Nephron progenitor cell (in vitro differentiated cells): ENCODE data around the gene LPAR1.

Experiments
- DNase-seq: peaks from one replicate; pipeline ENCODE4 v3.0.0; 2021
- H3K27ac Mint-ChIP-seq: 2 replicates; pipeline ENCODE4 v1.8.0; 2021; ENCODE audit warnings: mild to moderate bottlenecking, moderate library complexity, mixed read lengths
- H3K27me3 Mint-ChIP-seq: 2 replicates; pipeline ENCODE4 v1.8.0; 2021; ENCODE audit warnings: mild to moderate bottlenecking, low read depth, mixed read lengths; ENCODE audit not compliant: poor library complexity
- H3K36me3 Mint-ChIP-seq: 2 replicates; pipeline ENCODE4 v1.8.0; 2021; ENCODE audit warnings: low read depth, mixed read lengths
- H3K4me1 Mint-ChIP-seq: 2 replicates; pipeline ENCODE4 v1.8.0; 2021; ENCODE audit warnings: mixed read lengths
- H3K4me3 Mint-ChIP-seq: 2 replicates; pipeline ENCODE4 v1.8.0; 2021; ENCODE audit warnings: mild to moderate bottlenecking, moderate library complexity, mixed read lengths
- H3K9me3 Mint-ChIP-seq: 2 replicates; pipeline ENCODE4 v1.8.0; 2021; ENCODE audit warnings: mild to moderate bottlenecking, moderate library complexity, mixed read lengths
- TF ChIP-seq, protein P1 (sequence below): fragments of 200-600 bp; sonication (generic); IDR thresholded peaks from 2 replicates; pipeline ENCODE4 v1.5.0; 2021; ENCODE audit warnings: antibody characterized with exemption

Gene LPAR1

DNA sequence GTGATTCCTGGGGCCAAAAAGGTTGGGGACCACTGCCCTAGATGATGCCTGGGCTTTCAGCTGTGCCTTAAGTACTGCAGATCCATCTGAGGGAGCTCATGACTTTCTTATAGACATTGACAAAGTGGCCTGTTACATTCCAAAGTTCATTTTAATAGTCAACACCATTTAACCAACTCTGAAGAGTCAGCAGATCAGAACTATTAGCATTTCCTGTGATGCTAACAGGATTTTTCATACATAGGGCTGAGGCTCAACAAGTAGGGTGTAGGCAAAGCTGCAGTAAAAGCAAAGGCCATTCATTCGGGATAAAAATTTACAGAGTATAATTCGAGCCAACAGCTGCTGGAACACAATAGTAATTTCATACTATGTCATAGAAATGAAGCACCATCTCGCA lies 105.4 kb downstream of the LPAR1 start:
- TF ChIP-seq, protein P1, sequence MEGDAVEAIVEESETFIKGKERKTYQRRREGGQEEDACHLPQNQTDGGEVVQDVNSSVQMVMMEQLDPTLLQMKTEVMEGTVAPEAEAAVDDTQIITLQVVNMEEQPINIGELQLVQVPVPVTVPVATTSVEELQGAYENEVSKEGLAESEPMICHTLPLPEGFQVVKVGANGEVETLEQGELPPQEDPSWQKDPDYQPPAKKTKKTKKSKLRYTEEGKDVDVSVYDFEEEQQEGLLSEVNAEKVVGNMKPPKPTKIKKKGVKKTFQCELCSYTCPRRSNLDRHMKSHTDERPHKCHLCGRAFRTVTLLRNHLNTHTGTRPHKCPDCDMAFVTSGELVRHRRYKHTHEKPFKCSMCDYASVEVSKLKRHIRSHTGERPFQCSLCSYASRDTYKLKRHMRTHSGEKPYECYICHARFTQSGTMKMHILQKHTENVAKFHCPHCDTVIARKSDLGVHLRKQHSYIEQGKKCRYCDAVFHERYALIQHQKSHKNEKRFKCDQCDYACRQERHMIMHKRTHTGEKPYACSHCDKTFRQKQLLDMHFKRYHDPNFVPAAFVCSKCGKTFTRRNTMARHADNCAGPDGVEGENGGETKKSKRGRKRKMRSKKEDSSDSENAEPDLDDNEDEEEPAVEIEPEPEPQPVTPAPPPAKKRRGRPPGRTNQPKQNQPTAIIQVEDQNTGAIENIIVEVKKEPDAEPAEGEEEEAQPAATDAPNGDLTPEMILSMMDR: no peak
- no peak for DNase-seq
- H3K36me3 Mint-ChIP-seq: no peaks in the 10 kb centered on the region
- H3K9me3 Mint-ChIP-seq: no peaks in the 10 kb centered on the region
- H3K4me1 Mint-ChIP-seq: no peaks in the 10 kb centered on the region
- H3K4me3 Mint-ChIP-seq: no peak overlapping the region
- no peaks in the 10 kb centered on the region for H3K27me3 Mint-ChIP-seq
- H3K27ac Mint-ChIP-seq: no peak overlapping the region

DNA sequence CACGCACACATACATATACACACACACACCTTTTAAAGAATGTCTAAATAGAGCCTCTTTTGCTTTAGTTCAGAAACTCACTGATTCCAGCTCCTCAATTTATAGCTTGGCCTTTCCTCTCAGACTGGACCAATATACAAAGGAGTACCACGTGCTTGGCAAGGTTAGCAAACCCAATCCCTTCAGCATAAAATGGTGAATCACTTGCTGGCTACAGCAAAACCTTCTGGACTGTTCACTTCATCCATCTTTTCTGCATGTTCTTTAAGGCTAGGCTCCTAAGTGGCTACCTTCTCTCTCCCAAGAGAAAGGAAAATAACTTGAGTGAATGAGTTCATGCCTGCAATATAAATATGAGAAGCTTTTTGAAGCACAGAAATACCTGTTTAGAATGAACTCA lies 109.7 kb downstream of the LPAR1 start:
- no peak overlapping the region for H3K27ac Mint-ChIP-seq

DNA sequence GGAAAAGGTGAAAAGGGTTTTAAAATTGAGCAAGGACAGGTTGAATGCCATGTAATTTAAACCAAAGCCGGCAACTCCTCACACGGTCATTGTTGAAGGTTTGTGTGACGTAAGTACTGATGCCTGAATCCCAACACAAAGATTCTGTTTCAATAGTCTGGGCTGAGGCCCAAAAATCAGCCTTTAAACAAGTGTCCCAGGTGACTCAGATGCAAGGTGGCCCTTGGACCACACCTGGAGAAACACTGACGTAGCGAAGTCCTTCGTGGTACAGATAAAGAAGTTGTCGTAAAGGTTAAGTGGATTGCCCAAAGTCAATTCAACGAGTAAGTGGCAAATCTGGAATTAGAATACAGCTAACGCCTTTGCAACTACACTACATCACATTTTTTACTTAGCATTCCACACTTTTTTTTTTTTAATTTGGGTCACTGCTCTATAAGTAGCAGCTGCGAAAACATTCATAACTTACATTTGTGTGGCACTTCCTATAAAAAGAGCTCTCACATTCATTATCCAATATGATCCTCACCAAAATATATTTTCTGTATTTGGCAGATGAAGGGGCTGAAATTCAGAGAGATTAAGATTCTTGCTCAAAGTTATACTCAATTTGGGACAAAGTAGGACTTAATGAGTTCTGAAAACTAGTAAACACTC lies 111.3 kb downstream of the LPAR1 start:
- Mint-ChIP-seq H3K4me3 (no peak overlapping the region), H3K36me3 (no peaks in the 10 kb centered on the region), H3K27me3 (peaks cover 5% of the 10 kb centered on the region), H3K4me1 (no peaks in the 10 kb centered on the region), H3K27ac (no peak overlapping the region), H3K9me3 (no peaks in the 10 kb centered on the region)
- TF ChIP-seq, protein P1: no peak
- no peak for DNase-seq

More for the DNA sequence above, 109.7 kb downstream of the LPAR1 start:
- no peaks in the 10 kb centered on the region for H3K36me3 Mint-ChIP-seq
- TF ChIP-seq, protein P1: no peak
- no peak overlapping the region for H3K4me3 Mint-ChIP-seq
- H3K27me3 Mint-ChIP-seq: peaks cover 5% of the 10 kb centered on the region
- no peak for DNase-seq
- no peaks in the 10 kb centered on the region for H3K9me3 Mint-ChIP-seq
- H3K4me1 Mint-ChIP-seq: no peaks in the 10 kb centered on the region

DNA sequence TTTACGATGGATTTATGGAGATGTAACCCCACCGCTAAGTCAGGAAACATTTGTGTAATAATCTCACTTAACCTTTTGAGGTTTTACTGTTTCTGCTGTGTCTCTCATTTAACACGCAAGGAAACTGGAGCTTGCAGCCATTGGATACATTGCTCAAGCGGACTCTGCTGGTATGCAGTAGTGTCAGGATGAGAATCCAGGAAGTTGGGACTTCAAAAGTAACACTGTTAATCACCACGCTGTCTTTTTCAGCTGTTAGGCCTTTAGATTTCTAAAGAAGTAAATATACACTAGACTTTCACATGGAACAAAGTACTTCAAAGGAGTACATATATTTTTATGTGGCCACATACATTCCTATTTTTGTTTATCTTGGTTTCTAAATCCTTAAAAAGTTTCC lies 114.7 kb downstream of the LPAR1 start:
- Mint-ChIP-seq H3K9me3 (no peaks in the 10 kb centered on the region), H3K36me3 (peaks cover 9% of the 10 kb centered on the region), H3K4me3 (no peak overlapping the region), H3K4me1 (no peaks in the 10 kb centered on the region), H3K27me3 (peaks cover 5% of the 10 kb centered on the region), H3K27ac (no peak overlapping the region)
- DNase-seq: no peak
- TF ChIP-seq, protein P1: no peak

DNA sequence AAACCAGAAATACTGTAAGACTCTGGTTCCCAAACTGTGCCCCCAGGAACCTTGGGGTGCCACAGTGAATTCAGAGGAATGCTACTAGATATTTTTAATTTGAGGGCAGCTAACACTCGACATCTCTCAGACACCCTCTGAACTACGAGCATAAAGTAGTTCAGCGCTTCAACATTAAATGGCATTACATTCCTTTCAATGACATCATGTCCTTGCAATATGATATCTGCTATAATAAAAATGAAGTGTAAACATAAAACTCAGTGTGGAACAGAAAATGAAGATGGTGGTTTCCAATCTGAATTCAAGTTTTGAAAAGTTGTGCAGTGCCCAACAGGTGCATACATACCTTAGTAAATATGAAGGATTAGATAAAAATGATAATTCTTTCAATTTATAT lies 116.1 kb downstream of the LPAR1 start:
- no peaks in the 10 kb centered on the region for H3K4me1 Mint-ChIP-seq
- TF ChIP-seq, protein P1: no peak
- H3K9me3 Mint-ChIP-seq: no peaks in the 10 kb centered on the region
- H3K36me3 Mint-ChIP-seq: peaks cover 9% of the 10 kb centered on the region
- no peak for DNase-seq
- H3K27ac Mint-ChIP-seq: no peak overlapping the region
- H3K4me3 Mint-ChIP-seq: no peak overlapping the region
- peaks cover 5% of the 10 kb centered on the region for H3K27me3 Mint-ChIP-seq

DNA sequence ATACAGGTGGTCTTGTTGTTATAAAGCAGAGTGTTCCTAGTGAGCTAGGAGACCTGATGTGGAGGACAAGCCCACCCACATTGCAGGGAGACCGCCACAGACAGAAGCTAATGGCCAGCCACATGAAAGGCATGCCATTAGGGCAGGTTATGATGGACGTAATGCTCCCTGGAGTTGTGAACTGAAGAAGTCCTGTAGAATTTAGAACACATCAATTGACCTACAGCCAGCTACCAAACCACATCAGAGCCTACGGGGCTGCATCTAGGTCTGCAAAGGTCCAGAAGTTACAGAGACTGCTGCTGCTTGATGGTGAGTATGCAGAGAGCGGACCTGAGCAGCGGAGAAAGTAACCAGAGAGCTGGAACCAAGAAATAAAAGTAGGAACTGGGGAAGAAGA lies 116.6 kb downstream of the LPAR1 start:
- Mint-ChIP-seq H3K27ac (no peak overlapping the region), H3K4me1 (no peaks in the 10 kb centered on the region), H3K4me3 (no peak overlapping the region), H3K9me3 (no peaks in the 10 kb centered on the region), H3K27me3 (peaks cover 2% of the 10 kb centered on the region), H3K36me3 (peaks cover 9% of the 10 kb centered on the region)
- TF ChIP-seq, protein P1: no peak
- DNase-seq: no peak
